H1 (cell line): ENCODE results near the gene TPSB2. TPM values are rescaled to one million over a fixed set of nuclear protein-coding genes. Genes with fewer than 3 reads are reported as not detected.

Experiments
- HDAC2 ChIP-seq, 2 experiments: fragments of 300-600 bp in 1 of 2; sonication (generic) in 1 of 2; IDR thresholded peaks; 2 replicates each; pipeline ENCODE4 v1.6.1; 2011 to 2012; ENCODE audit warnings: low read depth in 2 of 2, low read length in 2 of 2, mild to moderate bottlenecking in 2 of 2, moderate library complexity in 2 of 2, borderline replicate concordance in 1 of 2, inconsistent platforms in 1 of 2
- POU5F1 ChIP-seq: IDR thresholded peaks from 2 replicates; pipeline ENCODE4 v1.6.1; 2011; ENCODE audit warnings: low read depth, mild to moderate bottlenecking, low read length, moderate library complexity
- SRF ChIP-seq: IDR thresholded peaks from 2 replicates; pipeline ENCODE4 v1.6.1; 2011; ENCODE audit warnings: mild to moderate bottlenecking, low read depth, low read length, moderate library complexity
- polyA plus RNA-seq, 7 experiments: library from polyadenylated mRNA; depleted of rRNA in 3 of 7; stranded (reverse) in 5 of 7; unstranded in 2 of 7; fragments of >200 nt in 5 of 7; fragments of 200-250 nt in 2 of 7; gene quantifications; 1 replicate in 5 of 7; 2 replicates in 1 of 7; 4 replicates in 1 of 7; pipeline versions ENCODE4 v1.2.1 to v1.2.3, GENCODE V29; 2011 to 2013; ENCODE audit warnings: missing spikeins in 2 of 7, mixed read lengths in 2 of 7
- total RNA-seq: library from RNA; stranded (reverse); fragmentation: NEBNext Ultra II Directional; extraction: Animal tissue kit (Norgen Biotek cat#: 25700); gene quantifications from 2 replicates; pipeline ENCODE4 v1.2.1, GENCODE V29; 2021

Gene TPSB2
- total and polyA plus RNA-seq, 2 of the 8 experiments (the other 6 are each of a cell fraction or from before 2014, with no cell fraction given), result 0.08 TPM; not detected in 1

GRCh38 chr16:1204933-1205332 lies 25.1 kb downstream of the TPSB2 start (continued):
- TF ChIP-seq HDAC2 (IDR thresholded peaks at IDR 0.05; ENCODE audit: borderline replicate concordance in 1 of 2, low read depth in 2 of 2, low read length in 2 of 2), result no peak
- TF ChIP-seq SRF, result no peak
- TF ChIP-seq POU5F1, result no peak
